ENCODE results near the gene TMEM213.
"Not testable (repeated sequence)": the region's sequence is repeated elsewhere in the genome, so short reads cannot be mapped to it uniquely, and the experiment has no call there.

Gene TMEM213

GRCh38 chr7:138798836-138799235 lies 1.0 kb downstream of the TMEM213 start:
- DNase-seq, result no peak

GRCh38 chr7:138799336-138800000 lies 1.7 kb downstream of the TMEM213 start:
- DNase-seq, result no peak

DNA sequence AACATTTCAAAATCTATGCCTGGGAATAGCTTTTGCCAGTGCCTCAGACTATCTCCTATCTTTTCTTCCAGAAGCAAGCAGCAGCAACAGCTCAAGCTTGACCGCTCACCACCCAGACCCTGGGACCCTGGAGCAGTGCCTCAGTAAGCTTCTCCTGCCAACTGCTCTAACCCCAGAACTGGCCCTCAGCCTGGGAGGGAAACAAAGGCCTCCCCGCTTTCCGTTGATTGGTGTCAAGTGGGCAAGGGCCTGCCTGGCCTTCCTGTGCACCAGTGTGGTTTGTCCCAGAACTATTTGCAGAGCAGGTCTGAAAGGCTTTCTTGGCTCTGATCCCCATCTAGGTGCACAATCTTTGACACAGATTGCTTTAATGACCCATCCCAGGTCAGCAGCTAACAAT lies 3.5 kb downstream of the TMEM213 start:
- DNase-seq, result no peak

DNA sequence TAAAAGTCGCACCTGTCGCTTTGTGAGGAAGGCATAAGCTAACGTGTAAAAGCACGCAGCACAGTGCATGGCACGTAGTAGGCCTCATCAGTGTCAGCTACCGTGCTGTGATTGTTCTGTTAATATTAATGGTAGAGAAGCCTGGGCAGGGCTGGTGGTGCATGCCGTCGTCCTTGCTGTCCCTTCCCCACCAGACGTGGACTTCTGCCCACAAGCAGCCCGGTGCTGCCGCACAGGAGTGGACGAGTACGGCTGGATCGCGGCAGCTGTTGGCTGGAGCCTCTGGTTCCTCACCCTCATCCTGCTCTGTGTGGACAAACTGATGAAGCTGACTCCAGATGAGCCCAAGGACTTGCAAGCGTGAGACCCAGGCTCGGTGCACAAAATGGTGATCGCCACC lies 4.9 kb downstream of the TMEM213 start:
- no peak for DNase-seq

- no peak for DNase-seq
Measured at GRCh38 chr7:138804618-138805017, 6.8 kb downstream of the TMEM213 start.

GRCh38 chr7:138809346-138809745 lies 11.6 kb downstream of the TMEM213 start:
- DNase-seq, result no peak

DNA sequence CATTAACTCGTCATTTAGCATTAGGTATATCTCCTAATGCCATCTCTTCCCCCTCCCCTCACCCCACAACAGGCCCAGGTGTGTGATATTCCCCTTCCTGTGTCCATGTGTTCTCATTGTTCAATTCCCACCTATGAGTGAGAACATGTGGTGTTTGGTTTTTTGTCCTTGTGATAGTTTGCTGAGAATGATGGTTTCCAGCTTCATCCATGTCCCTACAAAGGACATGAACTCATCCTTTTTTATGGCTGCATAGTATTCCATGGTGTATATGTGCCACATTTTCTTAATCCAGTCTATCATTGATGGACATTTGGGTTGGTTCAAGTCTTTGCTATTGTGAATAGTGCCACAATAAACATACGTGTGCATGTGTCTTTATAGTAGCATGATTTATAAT lies 13.5 kb downstream of the TMEM213 start:
- DNase-seq, result not testable (repeated sequence)

DNA sequence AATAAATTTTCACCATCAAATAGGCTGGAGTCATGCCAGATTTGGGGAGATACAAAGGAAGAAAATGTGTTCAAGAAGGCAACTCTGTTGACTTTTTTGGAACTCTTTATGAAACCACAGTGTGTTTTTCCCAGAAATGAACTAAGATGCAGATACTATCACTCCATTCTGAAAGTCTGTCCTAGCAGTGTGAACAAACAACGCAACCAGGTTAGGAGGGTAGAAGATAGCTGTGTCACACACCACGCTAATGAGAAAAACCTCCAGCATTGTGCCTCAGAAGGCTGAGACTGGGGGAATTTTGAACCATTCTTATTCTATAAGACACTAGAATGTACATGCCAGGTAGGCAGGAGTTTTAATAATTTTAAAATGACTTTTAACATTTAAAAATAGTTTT lies 16.2 kb downstream of the TMEM213 start:
- no peak for DNase-seq

- no peak for DNase-seq
Measured at GRCh38 chr7:138814816-138815332, 17.1 kb downstream of the TMEM213 start.

GRCh38 chr7:138816650-138817049 lies 18.9 kb downstream of the TMEM213 start:
- no peak for DNase-seq

- DNase-seq, result no peak
Measured at GRCh38 chr7:138819625-138820024, 21.8 kb downstream of the TMEM213 start.

DNA sequence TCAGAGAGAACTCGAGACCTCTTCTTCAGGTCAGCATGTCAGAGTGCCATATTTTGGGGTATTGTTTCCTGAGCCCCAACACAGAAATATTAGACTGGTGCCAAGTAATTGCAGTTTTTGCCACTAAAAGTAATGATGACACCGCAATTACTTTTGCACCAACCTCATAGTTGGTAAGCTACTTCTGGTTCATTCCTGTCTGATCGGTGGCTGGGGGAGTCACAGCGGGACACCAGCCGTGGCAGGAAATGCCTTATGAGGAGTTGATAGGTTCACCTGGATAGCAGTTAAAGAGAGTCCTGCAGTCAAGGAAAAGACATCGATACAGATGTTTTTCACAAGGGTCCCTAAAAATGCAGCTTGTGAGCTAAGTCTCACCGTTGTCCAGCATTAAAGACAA lies 24.1 kb downstream of the TMEM213 start:
- DNase-seq, result no peak

GRCh38 chr7:138822867-138823535 lies 25.2 kb downstream of the TMEM213 start:
- DNase-seq, result no peak

GRCh38 chr7:138825049-138825721 lies 27.4 kb downstream of the TMEM213 start:
- DNase-seq, result no peak

- no peak for DNase-seq
Measured at GRCh38 chr7:138828302-138828701, 30.5 kb downstream of the TMEM213 start.

- no peak for DNase-seq
Measured at GRCh38 chr7:138829335-138829734, 31.5 kb downstream of the TMEM213 start.

GRCh38 chr7:138832966-138833365 lies 35.2 kb downstream of the TMEM213 start:
- no peak for DNase-seq

DNA sequence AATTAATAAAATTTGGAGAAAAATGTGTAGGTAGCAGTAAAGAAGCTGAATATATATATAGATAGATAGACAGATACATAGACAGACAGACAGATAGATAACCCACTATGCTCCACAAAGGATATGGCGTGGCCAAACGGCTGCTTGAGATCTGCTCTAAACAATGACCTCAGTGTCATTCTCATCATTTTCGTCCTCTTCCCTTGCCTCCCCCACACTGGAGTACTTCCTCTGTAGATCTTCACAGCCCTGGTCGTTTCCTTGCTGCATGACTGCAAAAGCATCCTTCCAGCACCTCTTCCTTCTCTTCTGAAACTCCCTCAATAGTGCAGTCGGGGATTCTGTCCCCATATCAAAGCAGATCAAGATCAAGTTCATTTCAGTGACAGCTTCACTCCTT lies 35.8 kb downstream of the TMEM213 start:
- no peak for DNase-seq

DNA sequence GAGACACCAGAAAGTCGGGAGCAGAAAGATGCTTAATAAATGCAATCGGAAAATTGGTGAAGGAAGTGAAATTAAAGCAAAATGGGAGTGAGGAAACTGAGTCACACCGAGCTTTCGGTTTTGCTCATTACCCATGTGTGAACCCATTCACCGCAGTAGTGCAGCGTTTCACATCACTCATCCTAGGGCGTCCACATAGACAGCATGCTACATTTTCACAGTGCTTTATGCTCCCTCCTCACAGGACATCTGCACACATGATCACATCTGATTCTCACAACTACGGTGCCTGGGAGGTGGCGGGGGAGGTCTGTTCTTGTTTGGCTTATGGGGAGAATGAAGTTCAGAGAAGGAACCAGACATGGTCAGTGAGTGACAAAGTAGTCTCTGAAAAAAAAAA lies 36.8 kb downstream of the TMEM213 start:
- no peak for DNase-seq

GRCh38 chr7:138835087-138835486 lies 37.3 kb downstream of the TMEM213 start:
- no peak for DNase-seq

- no peak for DNase-seq
Measured at GRCh38 chr7:138837627-138838026, 39.8 kb downstream of the TMEM213 start.

- DNase-seq, result no peak
Measured at GRCh38 chr7:138838166-138838565, 40.4 kb downstream of the TMEM213 start.

GRCh38 chr7:138842111-138842510 lies 44.3 kb downstream of the TMEM213 start:
- DNase-seq, result no peak

All from CD4-positive, alpha-beta T cell treated with Interleukin-6 for 4 hours (primary cell).